ENCODE data around the gene KIF5C.

Gene KIF5C

GRCh38 chr2:148939271-148939670, 64.2 kb downstream of the KIF5C start:
- Histone ChIP-seq H3K36me3 (ENCODE audit: control insufficient read depth, insufficient read depth, low read length) (peaks cover 68% of the 10 kb centered on the region), H3K4me3 (ENCODE audit: low read depth, low read length) (no peak overlapping the region)

GRCh38 chr2:148943097-148943496, 68.1 kb downstream of the KIF5C start:
- no peaks in the 10 kb centered on the region for H3K9me3 ChIP-seq (ENCODE audit: control insufficient read depth, insufficient read depth, low read depth, low read length)
- H3K4me3 ChIP-seq (ENCODE audit: low read depth, low read length): no peak overlapping the region
- no peak overlapping the region for H3K9ac ChIP-seq (ENCODE audit: low read length)
- peaks cover 70% of the 10 kb centered on the region for H3K36me3 ChIP-seq (ENCODE audit: control insufficient read depth, insufficient read depth, low read length)
- no peak overlapping the region for H3K27ac ChIP-seq (ENCODE audit: low read depth, low read length)
- no peaks in the 10 kb centered on the region for H3K4me1 ChIP-seq (ENCODE audit: control insufficient read depth, insufficient read depth, low read length)
- H3K27me3 ChIP-seq (ENCODE audit: control insufficient read depth, insufficient read depth, low read length): no peaks in the 10 kb centered on the region

More at GRCh38 chr2:148939271-148939670, 64.2 kb downstream of the KIF5C start:
- H3K27ac ChIP-seq (ENCODE audit: low read depth, low read length): no peak overlapping the region
- H3K9me3 ChIP-seq (ENCODE audit: control insufficient read depth, insufficient read depth, low read depth, low read length): no peaks in the 10 kb centered on the region
- H3K27me3 ChIP-seq (ENCODE audit: control insufficient read depth, insufficient read depth, low read length): no peaks in the 10 kb centered on the region
- no peak overlapping the region for H3K9ac ChIP-seq (ENCODE audit: low read length)
- H3K4me1 ChIP-seq (ENCODE audit: control insufficient read depth, insufficient read depth, low read length): no peaks in the 10 kb centered on the region

- no peaks in the 10 kb centered on the region for H3K27me3 ChIP-seq (ENCODE audit: control insufficient read depth, insufficient read depth, low read length)
- no peak overlapping the region for H3K9ac ChIP-seq (ENCODE audit: low read length)
- no peak overlapping the region for H3K27ac ChIP-seq (ENCODE audit: low read depth, low read length)
- no peaks in the 10 kb centered on the region for H3K9me3 ChIP-seq (ENCODE audit: control insufficient read depth, insufficient read depth, low read depth, low read length)
- no peak overlapping the region for H3K4me3 ChIP-seq (ENCODE audit: low read depth, low read length)
- no peaks in the 10 kb centered on the region for H3K4me1 ChIP-seq (ENCODE audit: control insufficient read depth, insufficient read depth, low read length)
- H3K36me3 ChIP-seq (ENCODE audit: control insufficient read depth, insufficient read depth, low read length): peaks cover 82% of the 10 kb centered on the region
These were observed 69.5 kb downstream of the KIF5C start for GRCh38 chr2:148944536-148944935.

GRCh38 chr2:148947299-148947698, 72.3 kb downstream of the KIF5C start:
- H3K9me3 ChIP-seq (ENCODE audit: control insufficient read depth, insufficient read depth, low read depth, low read length): no peaks in the 10 kb centered on the region
- H3K4me3 ChIP-seq (ENCODE audit: low read depth, low read length): no peak overlapping the region
- peaks cover 87% of the 10 kb centered on the region for H3K36me3 ChIP-seq (ENCODE audit: control insufficient read depth, insufficient read depth, low read length)
- no peak overlapping the region for H3K9ac ChIP-seq (ENCODE audit: low read length)
- no peaks in the 10 kb centered on the region for H3K4me1 ChIP-seq (ENCODE audit: control insufficient read depth, insufficient read depth, low read length)
- no peaks in the 10 kb centered on the region for H3K27me3 ChIP-seq (ENCODE audit: control insufficient read depth, insufficient read depth, low read length)
- no peak overlapping the region for H3K27ac ChIP-seq (ENCODE audit: low read depth, low read length)

DNA sequence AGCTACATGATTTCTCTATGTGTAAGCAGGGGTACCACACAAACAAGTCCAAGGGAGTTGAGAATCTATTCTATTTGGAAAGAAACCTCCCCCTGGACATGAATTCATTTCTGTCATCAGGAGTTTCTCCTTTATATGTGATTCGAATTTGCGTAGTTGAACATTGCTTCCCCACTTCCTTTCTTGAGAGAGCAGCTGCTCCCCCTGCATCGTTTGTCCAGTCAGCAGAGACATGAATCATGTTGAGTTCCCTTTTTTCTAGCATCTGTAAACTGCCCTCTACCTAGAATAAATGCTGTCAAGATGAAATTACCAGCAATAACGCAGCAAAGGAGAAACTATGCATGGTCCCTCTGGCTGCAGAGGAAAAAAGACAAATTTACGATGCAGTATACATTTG, 73.8 kb downstream of the KIF5C start:
- no peaks in the 10 kb centered on the region for H3K9me3 ChIP-seq (ENCODE audit: control insufficient read depth, insufficient read depth, low read depth, low read length)
- H3K27me3 ChIP-seq (ENCODE audit: control insufficient read depth, insufficient read depth, low read length): no peaks in the 10 kb centered on the region
- no peak overlapping the region for H3K4me3 ChIP-seq (ENCODE audit: low read depth, low read length)
- no peak overlapping the region for H3K9ac ChIP-seq (ENCODE audit: low read length)
- H3K27ac ChIP-seq (ENCODE audit: low read depth, low read length): no peak overlapping the region
- H3K4me1 ChIP-seq (ENCODE audit: control insufficient read depth, insufficient read depth, low read length): no peaks in the 10 kb centered on the region
- H3K36me3 ChIP-seq (ENCODE audit: control insufficient read depth, insufficient read depth, low read length): peaks cover 86% of the 10 kb centered on the region

DNA sequence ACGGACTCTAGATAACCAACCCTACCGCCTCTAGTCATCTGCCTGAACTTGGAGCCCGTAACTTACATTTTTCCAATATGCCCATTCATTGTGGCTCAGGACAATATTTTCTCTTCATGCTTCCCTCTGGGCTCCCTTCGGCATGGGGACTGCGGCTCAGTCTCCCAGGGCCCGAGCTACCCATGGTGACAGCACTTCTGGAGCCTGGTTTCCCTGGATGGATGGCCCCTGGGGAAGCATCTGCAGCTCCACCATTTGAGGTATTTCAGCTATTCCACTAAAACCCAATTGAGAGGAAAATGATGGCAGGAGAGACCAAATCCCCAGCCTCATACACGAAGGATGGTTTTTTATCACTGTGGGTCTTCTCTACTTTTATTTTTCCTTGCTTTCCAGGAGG, 74.3 kb downstream of the KIF5C start:
- Histone ChIP-seq H3K27ac (ENCODE audit: low read depth, low read length) (no peak overlapping the region), H3K4me3 (ENCODE audit: low read depth, low read length) (no peak overlapping the region), H3K36me3 (ENCODE audit: control insufficient read depth, insufficient read depth, low read length) (peaks cover 82% of the 10 kb centered on the region), H3K27me3 (ENCODE audit: control insufficient read depth, insufficient read depth, low read length) (no peaks in the 10 kb centered on the region), H3K9ac (ENCODE audit: low read length) (no peak overlapping the region), H3K4me1 (ENCODE audit: control insufficient read depth, insufficient read depth, low read length) (no peaks in the 10 kb centered on the region), H3K9me3 (ENCODE audit: control insufficient read depth, insufficient read depth, low read depth, low read length) (no peaks in the 10 kb centered on the region)

- H3K4me3 ChIP-seq (ENCODE audit: low read depth, low read length): no peak overlapping the region
- H3K9me3 ChIP-seq (ENCODE audit: control insufficient read depth, insufficient read depth, low read depth, low read length): no peaks in the 10 kb centered on the region
- peaks cover 71% of the 10 kb centered on the region for H3K36me3 ChIP-seq (ENCODE audit: control insufficient read depth, insufficient read depth, low read length)
- H3K27ac ChIP-seq (ENCODE audit: low read depth, low read length): no peak overlapping the region
- H3K4me1 ChIP-seq (ENCODE audit: control insufficient read depth, insufficient read depth, low read length): no peaks in the 10 kb centered on the region
- no peaks in the 10 kb centered on the region for H3K27me3 ChIP-seq (ENCODE audit: control insufficient read depth, insufficient read depth, low read length)
- no peak overlapping the region for H3K9ac ChIP-seq (ENCODE audit: low read length)
These were observed 77.6 kb downstream of the KIF5C start for GRCh38 chr2:148952621-148953020.

DNA sequence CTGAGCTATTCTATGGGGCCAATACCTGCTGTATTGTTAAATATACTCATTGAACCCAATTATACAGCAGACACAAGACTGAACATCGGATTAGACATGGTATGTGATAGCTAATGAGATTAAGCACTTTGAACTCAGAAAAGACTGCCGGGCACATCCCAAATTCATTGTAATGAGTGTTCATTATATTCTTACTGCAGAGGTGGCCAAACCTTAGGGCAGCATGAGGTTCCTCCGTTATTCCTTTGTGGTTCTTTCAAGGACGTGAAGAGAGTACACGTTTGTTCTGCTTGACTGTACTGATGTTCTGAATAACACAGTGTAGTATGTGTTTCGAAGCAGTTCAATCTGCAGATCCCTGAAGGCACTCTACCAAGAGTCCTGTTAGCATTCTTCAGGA, 78.4 kb downstream of the KIF5C start:
- Histone ChIP-seq H3K4me1 (ENCODE audit: control insufficient read depth, insufficient read depth, low read length) (no peaks in the 10 kb centered on the region), H3K36me3 (ENCODE audit: control insufficient read depth, insufficient read depth, low read length) (peaks cover 74% of the 10 kb centered on the region), H3K27ac (ENCODE audit: low read depth, low read length) (no peak overlapping the region), H3K9me3 (ENCODE audit: control insufficient read depth, insufficient read depth, low read depth, low read length) (no peaks in the 10 kb centered on the region), H3K4me3 (ENCODE audit: low read depth, low read length) (no peak overlapping the region), H3K9ac (ENCODE audit: low read length) (no peak overlapping the region), H3K27me3 (ENCODE audit: control insufficient read depth, insufficient read depth, low read length) (no peaks in the 10 kb centered on the region)

DNA sequence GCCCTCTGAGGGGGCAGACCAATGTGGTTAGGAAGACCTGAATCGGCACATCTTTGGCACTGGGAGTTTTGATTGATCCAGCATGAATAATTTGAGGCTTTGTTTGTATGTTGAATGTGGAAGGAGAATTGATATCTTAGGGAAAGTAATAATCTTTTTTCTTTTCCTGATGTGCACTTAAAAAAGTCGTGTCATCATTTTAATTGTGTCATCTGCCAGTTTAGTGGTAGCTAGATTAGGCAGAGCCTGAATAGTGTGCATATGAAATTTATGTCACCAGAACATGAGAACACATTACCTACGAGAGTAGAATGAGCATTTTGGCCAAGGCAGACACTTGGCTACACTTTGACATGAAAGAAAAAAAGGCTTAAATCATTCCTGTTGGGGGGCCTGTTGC, 79.5 kb downstream of the KIF5C start:
- H3K36me3 ChIP-seq (ENCODE audit: control insufficient read depth, insufficient read depth, low read length): peaks cover 65% of the 10 kb centered on the region
- no peaks in the 10 kb centered on the region for H3K27me3 ChIP-seq (ENCODE audit: control insufficient read depth, insufficient read depth, low read length)
- no peaks in the 10 kb centered on the region for H3K9me3 ChIP-seq (ENCODE audit: control insufficient read depth, insufficient read depth, low read depth, low read length)
- H3K4me3 ChIP-seq (ENCODE audit: low read depth, low read length): no peak overlapping the region
- H3K4me1 ChIP-seq (ENCODE audit: control insufficient read depth, insufficient read depth, low read length): no peaks in the 10 kb centered on the region
- no peak overlapping the region for H3K27ac ChIP-seq (ENCODE audit: low read depth, low read length)
- H3K9ac ChIP-seq (ENCODE audit: low read length): no peak overlapping the region

GRCh38 chr2:148955798-148956197, 80.8 kb downstream of the KIF5C start:
- H3K27ac ChIP-seq (ENCODE audit: low read depth, low read length): no peak overlapping the region; the same call in 1 of the 2 replicates
- H3K9ac ChIP-seq (ENCODE audit: low read length): no peak overlapping the region
- H3K4me3 ChIP-seq (ENCODE audit: low read depth, low read length): no peak overlapping the region
- no peaks in the 10 kb centered on the region for H3K9me3 ChIP-seq (ENCODE audit: control insufficient read depth, insufficient read depth, low read depth, low read length)
- peaks cover 66% of the 10 kb centered on the region for H3K36me3 ChIP-seq (ENCODE audit: control insufficient read depth, insufficient read depth, low read length)
- H3K27me3 ChIP-seq (ENCODE audit: control insufficient read depth, insufficient read depth, low read length): no peaks in the 10 kb centered on the region
- H3K4me1 ChIP-seq (ENCODE audit: control insufficient read depth, insufficient read depth, low read length): no peaks in the 10 kb centered on the region

GRCh38 chr2:148957023-148957422, 82.0 kb downstream of the KIF5C start:
- H3K4me1 ChIP-seq (ENCODE audit: control insufficient read depth, insufficient read depth, low read length): no peaks in the 10 kb centered on the region
- H3K27me3 ChIP-seq (ENCODE audit: control insufficient read depth, insufficient read depth, low read length): no peaks in the 10 kb centered on the region

DNA sequence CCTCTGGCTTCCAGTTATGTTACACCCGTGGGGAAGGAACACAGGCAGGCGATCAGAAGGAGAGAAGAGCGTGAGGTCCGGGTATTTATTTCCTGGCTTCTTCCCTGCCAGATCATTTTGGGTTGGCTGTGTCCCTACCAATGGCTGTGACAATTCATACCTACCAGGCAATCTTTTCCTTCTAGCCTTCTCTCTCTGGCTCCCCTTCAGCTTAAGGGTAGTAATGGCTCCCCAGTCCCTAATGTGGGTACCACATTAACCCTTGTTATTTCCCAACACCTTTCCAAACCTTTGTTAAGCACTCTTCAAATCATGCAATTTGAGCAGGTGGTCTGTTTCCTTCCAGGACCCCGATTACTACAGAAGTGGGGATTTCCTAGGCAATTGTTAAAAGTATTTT, 84.7 kb downstream of the KIF5C start:
- H3K9me3 ChIP-seq (ENCODE audit: control insufficient read depth, insufficient read depth, low read depth, low read length): no peaks in the 10 kb centered on the region
- H3K4me1 ChIP-seq (ENCODE audit: control insufficient read depth, insufficient read depth, low read length): no peaks in the 10 kb centered on the region

More at GRCh38 chr2:148957023-148957422, 82.0 kb downstream of the KIF5C start:
- Histone ChIP-seq H3K36me3 (ENCODE audit: control insufficient read depth, insufficient read depth, low read length) (peaks cover 63% of the 10 kb centered on the region), H3K4me3 (ENCODE audit: low read depth, low read length) (no peak overlapping the region), H3K9ac (ENCODE audit: low read length) (no peak overlapping the region), H3K9me3 (ENCODE audit: control insufficient read depth, insufficient read depth, low read depth, low read length) (no peaks in the 10 kb centered on the region), H3K27ac (ENCODE audit: low read depth, low read length) (no peak overlapping the region)

More for the DNA sequence above, 84.7 kb downstream of the KIF5C start:
- Histone ChIP-seq H3K36me3 (ENCODE audit: control insufficient read depth, insufficient read depth, low read length) (peaks cover 67% of the 10 kb centered on the region), H3K9ac (ENCODE audit: low read length) (no peak overlapping the region), H3K27ac (ENCODE audit: low read depth, low read length) (no peak overlapping the region), H3K4me3 (ENCODE audit: low read depth, low read length) (no peak overlapping the region), H3K27me3 (ENCODE audit: control insufficient read depth, insufficient read depth, low read length) (no peaks in the 10 kb centered on the region)

Measured in HUES6 (cell line).